ENCODE measurements around the gene ZNF577. TPM values are rescaled to one million over a fixed set of nuclear protein-coding genes. Genes with fewer than 3 reads are reported as not detected.

The ZNF577 gene
- total RNA-seq, 1 experiment from 2014 or later, result 3.6 TPM

GRCh38 chr19:51837145-51837544, 50.6 kb downstream of the ZNF577 start:
- no TSS peak for BruUV-seq (replicated peaks)
- H3K27me3 ChIP-seq (ENCODE audit: control insufficient read depth, insufficient read depth, low read length), result no peaks in the 10 kb centered on the region
- intact Hi-C loops (cut with micrococcal nuclease; ENCODE audit: unreplicated experiment), result no loop called here
- DNase-seq (ENCODE audit: low read depth, low spot score), result no peak
- no peak overlapping the region for H3K4me3 ChIP-seq (ENCODE audit: low read depth in 2 of 2, low read length in 2 of 2)
- in situ Hi-C loops (cut with HindIII; ENCODE audit: low pct_unique_long_range_greater_than_20kb, low sequenced_read_pairs), result no loop called here
- POLR2A ChIA-PET, result no interaction called here
- no peak overlapping the region for H3K27ac ChIP-seq (ENCODE audit: low read length)
- H3K4me1 ChIP-seq (ENCODE audit: control insufficient read depth, insufficient read depth, low read length), result no peaks in the 10 kb centered on the region
- CTCF ChIA-PET, result no interaction called here
- no peak for ATAC-seq
- 0 out of 2 replicates have a peak, but pooled peaks cover 4% of the 10 kb centered on the region for H3K9me3 ChIP-seq (ENCODE audit: control insufficient read depth, insufficient read depth, low read depth, low read length)
- H3K36me3 ChIP-seq (ENCODE audit: control insufficient read depth, insufficient read depth, low read length), result no peaks in the 10 kb centered on the region
- TF ChIP-seq SIN3A (IDR thresholded peaks at IDR 0.05; ENCODE audit: borderline replicate concordance, insufficient read depth, low read depth, low read length) (no peak), TCF7L2 (IDR thresholded peaks at IDR 0.05; ENCODE audit: low read depth, low read length) (no peak), POLR2AphosphoS5 (IDR thresholded peaks at IDR 0.05; ENCODE audit: low read depth, low read length) (no peak), REST (IDR thresholded peaks at IDR 0.05; ENCODE audit: insufficient read depth in 1 of 2, low read depth in 2 of 2, low read length in 1 of 2) (no peak)
- TF ChIP-seq, protein P1, sequence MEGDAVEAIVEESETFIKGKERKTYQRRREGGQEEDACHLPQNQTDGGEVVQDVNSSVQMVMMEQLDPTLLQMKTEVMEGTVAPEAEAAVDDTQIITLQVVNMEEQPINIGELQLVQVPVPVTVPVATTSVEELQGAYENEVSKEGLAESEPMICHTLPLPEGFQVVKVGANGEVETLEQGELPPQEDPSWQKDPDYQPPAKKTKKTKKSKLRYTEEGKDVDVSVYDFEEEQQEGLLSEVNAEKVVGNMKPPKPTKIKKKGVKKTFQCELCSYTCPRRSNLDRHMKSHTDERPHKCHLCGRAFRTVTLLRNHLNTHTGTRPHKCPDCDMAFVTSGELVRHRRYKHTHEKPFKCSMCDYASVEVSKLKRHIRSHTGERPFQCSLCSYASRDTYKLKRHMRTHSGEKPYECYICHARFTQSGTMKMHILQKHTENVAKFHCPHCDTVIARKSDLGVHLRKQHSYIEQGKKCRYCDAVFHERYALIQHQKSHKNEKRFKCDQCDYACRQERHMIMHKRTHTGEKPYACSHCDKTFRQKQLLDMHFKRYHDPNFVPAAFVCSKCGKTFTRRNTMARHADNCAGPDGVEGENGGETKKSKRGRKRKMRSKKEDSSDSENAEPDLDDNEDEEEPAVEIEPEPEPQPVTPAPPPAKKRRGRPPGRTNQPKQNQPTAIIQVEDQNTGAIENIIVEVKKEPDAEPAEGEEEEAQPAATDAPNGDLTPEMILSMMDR (IDR thresholded peaks at IDR 0.05), result no peak

DNA sequence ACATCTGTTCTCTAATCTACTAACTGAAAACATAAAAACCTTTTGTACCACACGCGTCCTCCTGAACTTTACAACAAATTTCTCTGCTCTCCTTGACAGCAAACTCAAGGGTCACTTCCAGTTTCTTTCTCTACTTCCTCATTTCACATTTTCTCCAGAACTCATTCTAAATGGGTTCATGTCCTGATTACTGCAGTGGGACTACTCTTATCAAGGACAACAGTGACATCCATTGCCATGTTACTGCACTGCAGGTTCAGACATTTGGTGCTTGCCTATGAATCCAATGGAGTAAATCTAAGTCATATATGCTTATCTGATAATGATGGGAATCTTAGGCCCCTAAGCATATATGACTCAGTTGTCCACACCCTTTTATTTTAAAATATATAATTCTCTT, 57.5 kb downstream of the ZNF577 start:
- TF ChIP-seq POLR2AphosphoS5 (IDR thresholded peaks at IDR 0.05; ENCODE audit: low read depth, low read length), result no peak
- no peak for TF ChIP-seq TCF7L2 (IDR thresholded peaks at IDR 0.05; ENCODE audit: low read depth, low read length)
- TF ChIP-seq, protein P1 (IDR thresholded peaks at IDR 0.05), result no peak
- TF ChIP-seq SIN3A (IDR thresholded peaks at IDR 0.05; ENCODE audit: borderline replicate concordance, insufficient read depth, low read depth, low read length), result no peak
- DNase-seq (ENCODE audit: low read depth, low spot score) (no peak), ATAC-seq (no peak)
- 0 out of 2 replicates have a peak, but pooled peaks cover 4% of the 10 kb centered on the region for H3K9me3 ChIP-seq (ENCODE audit: control insufficient read depth, insufficient read depth, low read depth, low read length)
- POLR2A ChIA-PET, result no interaction called here
- no peaks in the 10 kb centered on the region for H3K27me3 ChIP-seq (ENCODE audit: control insufficient read depth, insufficient read depth, low read length)
- in situ Hi-C loops (cut with HindIII; ENCODE audit: low pct_unique_long_range_greater_than_20kb, low sequenced_read_pairs) (no loop called here), intact Hi-C loops (cut with micrococcal nuclease; ENCODE audit: unreplicated experiment) (no loop called here)
- CTCF ChIA-PET, result no interaction called here
- no peaks in the 10 kb centered on the region for H3K36me3 ChIP-seq (ENCODE audit: control insufficient read depth, insufficient read depth, low read length)
- no peaks in the 10 kb centered on the region for H3K4me1 ChIP-seq (ENCODE audit: control insufficient read depth, insufficient read depth, low read length)
- no peak overlapping the region for H3K27ac ChIP-seq (ENCODE audit: low read length)
- BruUV-seq (replicated peaks), result no TSS peak
- H3K4me3 ChIP-seq (ENCODE audit: low read depth in 2 of 2, low read length in 2 of 2), result no peak overlapping the region

Data from Panc1 (cell line).